KMS-11 (cell line): ENCODE results near the gene MYOM3.
"Not testable (repeated sequence)": the region's sequence is repeated elsewhere in the genome, so short reads cannot be mapped to it uniquely, and the experiment has no call there.

Experiments
- H2AFZ ChIP-seq: fragments of 200-600 bp; sonication (generic); 2 replicates; pipeline ENCODE4 v1.6.1; 2016; ENCODE audit warnings: antibody characterized with exemption, mixed run types, low read depth
- H3K27ac ChIP-seq: fragments of 200-600 bp; sonication (generic); 2 replicates; pipeline ENCODE4 v1.6.1; 2016; ENCODE audit warnings: mild to moderate bottlenecking, mixed run types
- H3K27me3 ChIP-seq: fragments of 200-600 bp; sonication (generic); 2 replicates; pipeline ENCODE4 v1.6.1; 2017; ENCODE audit warnings: mild to moderate bottlenecking, low read depth, mixed run types, moderate library complexity; ENCODE audit not compliant: insufficient read depth
- H3K36me3 ChIP-seq: fragments of 200-600 bp; sonication (generic); 2 replicates; pipeline ENCODE4 v1.6.1; 2017; ENCODE audit warnings: mild to moderate bottlenecking, mixed run types; ENCODE audit not compliant: insufficient read depth
- H3K4me1 ChIP-seq: fragments of 200-600 bp; sonication (generic); 2 replicates; pipeline ENCODE4 v1.6.1; 2016; ENCODE audit warnings: mild to moderate bottlenecking, low read depth, mixed run types; ENCODE audit not compliant: poor library complexity, severe bottlenecking
- H3K4me2 ChIP-seq: fragments of 200-600 bp; sonication (generic); 2 replicates; pipeline ENCODE4 v1.7.0; 2016; ENCODE audit warnings: mild to moderate bottlenecking, mixed run types
- H3K4me3 ChIP-seq: fragments of 200-600 bp; sonication (generic); IDR thresholded peaks from 2 replicates; pipeline ENCODE4 v1.6.1; 2017; ENCODE audit warnings: low read depth, low read length, mixed read lengths; ENCODE audit not compliant: insufficient read depth
- H3K79me2 ChIP-seq: fragments of 200-600 bp; sonication (generic); 2 replicates; pipeline ENCODE4 v1.6.1; 2016; ENCODE audit warnings: low read depth, mixed run types; ENCODE audit not compliant: insufficient read depth
- H3K9ac ChIP-seq: fragments of 200-600 bp; sonication (generic); 2 replicates; pipeline ENCODE4 v1.6.1; 2016; ENCODE audit warnings: mild to moderate bottlenecking, mixed run types
- H4K20me1 ChIP-seq: fragments of 200-600 bp; sonication (generic); 2 replicates; pipeline ENCODE4 v1.6.1; 2016; ENCODE audit warnings: mild to moderate bottlenecking, mixed run types; ENCODE audit not compliant: insufficient read depth
- CTCF ChIP-seq: fragments of 200-600 bp; sonication (generic); conservative IDR thresholded peaks from 2 replicates; pipeline ENCODE4 v1.6.1; 2017; ENCODE audit warnings: low read depth, mild to moderate bottlenecking, antibody characterized with exemption, low read length, moderate library complexity, mixed read lengths

Gene MYOM3

GRCh38 chr1:24051206-24051945 is 60.6 kb downstream of the MYOM3 start:
- no peak overlapping the region for H3K4me3 ChIP-seq
- no peaks in the 10 kb centered on the region for H3K36me3 ChIP-seq
- no peak overlapping the region for H3K27ac ChIP-seq
- no peak for TF ChIP-seq CTCF
- H3K4me2 ChIP-seq: no peak overlapping the region
- H3K9ac ChIP-seq: no peak overlapping the region
- H4K20me1 ChIP-seq: no peaks in the 10 kb centered on the region
- peaks cover 5% of the 10 kb centered on the region for H3K4me1 ChIP-seq
- H3K27me3 ChIP-seq: no peaks in the 10 kb centered on the region
- H3K79me2 ChIP-seq: no peaks in the 10 kb centered on the region
- H2AFZ ChIP-seq: no peak overlapping the region

GRCh38 chr1:24049733-24050132 is 62.2 kb downstream of the MYOM3 start:
- Histone ChIP-seq H3K9ac (no peak overlapping the region), H3K4me3 (no peak overlapping the region), H3K79me2 (no peaks in the 10 kb centered on the region), H3K4me1 (peaks cover 5% of the 10 kb centered on the region), H3K27ac (no peak overlapping the region), H3K36me3 (no peaks in the 10 kb centered on the region), H3K27me3 (no peaks in the 10 kb centered on the region), H4K20me1 (no peaks in the 10 kb centered on the region), H3K4me2 (no peak overlapping the region), H2AFZ (no peak overlapping the region)
- TF ChIP-seq CTCF: no peak

- not testable (repeated sequence) for H4K20me1 ChIP-seq, H3K4me2 ChIP-seq, H3K27me3 ChIP-seq, H2AFZ ChIP-seq, H3K4me1 ChIP-seq, H3K36me3 ChIP-seq, H3K9ac ChIP-seq, H3K79me2 ChIP-seq, H3K4me3 ChIP-seq, H3K27ac ChIP-seq
Measured at GRCh38 chr1:24048894-24049293, 63.0 kb downstream of the MYOM3 start.

GRCh38 chr1:24048205-24048869 is 63.6 kb downstream of the MYOM3 start:
- TF ChIP-seq CTCF: no peak
- no peaks in the 10 kb centered on the region for H3K36me3 ChIP-seq
- no peaks in the 10 kb centered on the region for H3K79me2 ChIP-seq
- H3K4me1 ChIP-seq: peaks cover 5% of the 10 kb centered on the region
- H3K27ac ChIP-seq: no peak overlapping the region
- no peak overlapping the region for H3K4me3 ChIP-seq
- no peak overlapping the region for H2AFZ ChIP-seq
- H3K9ac ChIP-seq: no peak overlapping the region
- no peaks in the 10 kb centered on the region for H3K27me3 ChIP-seq
- H3K4me2 ChIP-seq: no peak overlapping the region
- H4K20me1 ChIP-seq: no peaks in the 10 kb centered on the region

- H3K27me3 ChIP-seq: no peaks in the 10 kb centered on the region
- H3K4me1 ChIP-seq: peaks cover 5% of the 10 kb centered on the region
- H3K4me3 ChIP-seq: no peak overlapping the region
- H3K4me2 ChIP-seq: no peak overlapping the region
- no peaks in the 10 kb centered on the region for H3K36me3 ChIP-seq
- H3K27ac ChIP-seq: no peak overlapping the region
- H3K79me2 ChIP-seq: no peaks in the 10 kb centered on the region
- no peaks in the 10 kb centered on the region for H4K20me1 ChIP-seq
- H3K9ac ChIP-seq: no peak overlapping the region
- no peak overlapping the region for H2AFZ ChIP-seq
- no peak for TF ChIP-seq CTCF
Measured at GRCh38 chr1:24047110-24047477, 64.8 kb downstream of the MYOM3 start.
